IMR-90 (cell line): ENCODE data around the gene DPP10. TPM values are rescaled to one million over a fixed set of nuclear protein-coding genes. Genes with fewer than 3 reads are reported as not detected.

Experiments
- ATAC-seq: fragments of 200-7000 bp; cut with Tn5 transposase; 2 replicates; pipeline ENCODE4 v1.9.1; 2020; ENCODE audit warnings: low read depth, mild to moderate bottlenecking, moderate library complexity
- BruUV-seq: library from RNA; stranded (reverse); fragments of 400-500 nt; replicated peaks from 2 replicates; lab custom pipeline; 2021; lab: Mats Ljungman, UMichigan
- CTCF ChIA-PET: fragments of 300-600 bp; formaldehyde crosslinking; extraction: SDS; loops from one replicate; lab custom pipeline; 2021; ENCODE audit warnings: antibody characterized with exemption; lab: Yijun Ruan, JAX
- POLR2A ChIA-PET: fragments of 300-600 bp; sonication (Branson Sonifier 250); formaldehyde crosslinking; loops from one replicate; lab custom pipeline; 2022; ENCODE audit warnings: antibody characterized with exemption; ENCODE audit not compliant: unreplicated experiment; lab: Charles Lee
- DNase-seq: peaks from one replicate; pipeline ENCODE4 v3.0.0; 2013
- H2AFZ ChIP-seq: replicated peaks from 2 replicates; pipeline ENCODE3; 2013; ENCODE audit warnings: low read length, mild to moderate bottlenecking; ENCODE audit not compliant: poor library complexity
- H2AK5ac ChIP-seq: 2 replicates; pipeline ENCODE4 v1.6.1; 2013; ENCODE audit warnings: low read depth, low read length, inconsistent platforms
- H2AK9ac ChIP-seq: replicated peaks from 2 replicates; pipeline ENCODE3; 2013; ENCODE audit warnings: mild to moderate bottlenecking, low read depth, low read length, moderate library complexity; ENCODE audit not compliant: poor library complexity
- H2BK120ac ChIP-seq: 2 replicates; pipeline ENCODE4 v1.6.1; 2013; ENCODE audit warnings: low read depth, low read length, inconsistent platforms
- H2BK15ac ChIP-seq: 3 replicates; pipeline ENCODE4 v1.6.1; 2013; ENCODE audit warnings: low read depth, low read length, inconsistent platforms
- H2BK20ac ChIP-seq: 2 replicates; pipeline ENCODE4 v1.6.1; 2013; ENCODE audit warnings: low read depth, mild to moderate bottlenecking, inconsistent platforms, low read length, moderate library complexity
- H2BK5ac ChIP-seq: 2 replicates; pipeline ENCODE4 v1.6.1; 2013; ENCODE audit warnings: mild to moderate bottlenecking, low read depth, low read length, inconsistent platforms; ENCODE audit not compliant: poor library complexity, severe bottlenecking
- H3K14ac ChIP-seq: replicated peaks from 2 replicates; pipeline ENCODE4 v1.6.1; 2013; ENCODE audit warnings: low read depth, low read length, inconsistent platforms
- H3K18ac ChIP-seq: 2 replicates; pipeline ENCODE4 v1.6.1; 2013; ENCODE audit warnings: low read depth, low read length, control low read depth
- H3K23ac ChIP-seq: 2 replicates; pipeline ENCODE4 v1.6.1; 2013; ENCODE audit warnings: low read depth, low read length, inconsistent platforms
- H3K27ac ChIP-seq: 2 replicates; pipeline ENCODE4 v1.5.1; 2013; ENCODE audit warnings: mild to moderate bottlenecking, control low read depth, low read length; ENCODE audit not compliant: insufficient read depth
- H3K27me3 ChIP-seq: 2 replicates; pipeline ENCODE4 v1.6.1; 2013; ENCODE audit warnings: low read length; ENCODE audit not compliant: control insufficient read depth, insufficient read depth
- H3K36me3 ChIP-seq: 2 replicates; pipeline ENCODE4 v1.6.1; 2013; ENCODE audit warnings: low read length, mixed read lengths; ENCODE audit not compliant: control insufficient read depth, insufficient read depth
- H3K4ac ChIP-seq: 2 replicates; pipeline ENCODE4 v1.6.1; 2013; ENCODE audit warnings: low read depth, low read length, inconsistent platforms
- H3K4me1 ChIP-seq: 2 replicates; pipeline ENCODE4 v1.6.1; 2013; ENCODE audit warnings: low read length, mixed read lengths; ENCODE audit not compliant: control insufficient read depth, insufficient read depth
- H3K4me2 ChIP-seq: 2 replicates; pipeline ENCODE4 v1.6.1; 2013; ENCODE audit warnings: low read depth, mild to moderate bottlenecking, control low read depth, low read length, moderate library complexity
- H3K4me3 ChIP-seq: 2 replicates; pipeline ENCODE4 v1.5.1; 2013; ENCODE audit warnings: low read depth, mild to moderate bottlenecking, control low read depth, low read length, moderate library complexity; ENCODE audit not compliant: insufficient read depth
- H3K56ac ChIP-seq: 2 replicates; pipeline ENCODE4 v1.6.1; 2013; ENCODE audit warnings: low read length, inconsistent platforms; ENCODE audit not compliant: insufficient read depth; ENCODE audit errors: extremely low read depth
- H3K79me1 ChIP-seq, 2 experiments: 2 replicates each; pipeline ENCODE4 v1.6.1; 2013; ENCODE audit warnings: low read length in 2 of 2, inconsistent platforms in 1 of 2, low read depth in 1 of 2
- H3K9ac ChIP-seq: 2 replicates; pipeline ENCODE4 v1.6.1; 2013; ENCODE audit warnings: low read depth, low read length, control low read depth
- H3K9me1 ChIP-seq: 2 replicates; pipeline ENCODE4 v1.6.1; 2013; ENCODE audit warnings: low read length, inconsistent platforms; ENCODE audit not compliant: insufficient read depth
- H3K9me3 ChIP-seq: 2 replicates; pipeline ENCODE4 v1.6.1; 2013; ENCODE audit warnings: low read length; ENCODE audit not compliant: control insufficient read depth, insufficient read depth
- H4K20me1 ChIP-seq: 2 replicates; pipeline ENCODE4 v1.6.1; 2013; ENCODE audit warnings: low read length, inconsistent platforms; ENCODE audit not compliant: insufficient read depth
- H4K5ac ChIP-seq: 2 replicates; pipeline ENCODE4 v1.6.1; 2013; ENCODE audit warnings: mild to moderate bottlenecking, low read depth, low read length, control low read depth
- H4K8ac ChIP-seq, 2 experiments: 2 replicates each; pipeline ENCODE4 v1.6.1; 2013; ENCODE audit warnings: low read depth in 2 of 2, low read length in 2 of 2, control low read depth in 1 of 2, inconsistent platforms in 1 of 2
- H4K91ac ChIP-seq: 2 replicates; pipeline ENCODE4 v1.6.1; 2013; ENCODE audit warnings: low read depth, low read length, inconsistent platforms; ENCODE audit not compliant: insufficient read depth
- CEBPB ChIP-seq: IDR thresholded peaks from 2 replicates; pipeline ENCODE4 v1.6.1; 2012; ENCODE audit warnings: low read depth, low read length, improper control_type of control experiment
- CHD1 ChIP-seq: IDR thresholded peaks from 2 replicates; pipeline ENCODE4 v1.6.1; 2012; ENCODE audit warnings: low read depth, low read length, improper control_type of control experiment
- CTCF ChIP-seq: conservative IDR thresholded peaks from 2 replicates; pipeline ENCODE4 v1.5.1; 2012; ENCODE audit warnings: mild to moderate bottlenecking, low read depth, low read length, improper control_type of control experiment
- POLR2A ChIP-seq: IDR thresholded peaks from 2 replicates; pipeline ENCODE4 v1.6.1; 2012; ENCODE audit warnings: mild to moderate bottlenecking, low read depth, low read length
- RCOR1 ChIP-seq: IDR thresholded peaks from 2 replicates; pipeline ENCODE4 v1.6.1; 2012; ENCODE audit warnings: mild to moderate bottlenecking, low read length, improper control_type of control experiment; ENCODE audit not compliant: insufficient replicate concordance
- SMC3 ChIP-seq: fragments of 150-350 bp; IDR thresholded peaks from 2 replicates; pipeline ENCODE4 v1.6.1; 2016; ENCODE audit warnings: low read depth, mild to moderate bottlenecking, antibody characterized with exemption, low read length, moderate library complexity
- USF2 ChIP-seq: fragments of 150-350 bp; IDR thresholded peaks from 2 replicates; pipeline ENCODE4 v1.6.1; 2017; ENCODE audit warnings: mild to moderate bottlenecking, antibody characterized with exemption, low read length, low read depth
- WGBS, 2 experiments: methylation state at CpG; one replicate each; pipeline versions ENCODE4 v1.1.5 to v1.1.7; 2013; ENCODE audit warnings: missing lambda C conversion rate in 2 of 2; ENCODE audit not compliant: insufficient read length in 1 of 2; ENCODE audit errors: extremely low coverage in 2 of 2; 5-methylcytosine and 5-hydroxymethylcytosine counted together
- dilution Hi-C: fragments of 300-500 bp; cut with HindIII; formaldehyde crosslinking; loops from one replicate; pipeline ENCODE4 v1.14.3; 2018; ENCODE audit warnings: low sequenced_read_pairs; ENCODE audit not compliant: unreplicated experiment
- in situ Hi-C: fragments of 300-500 bp; cut with MboI; formaldehyde crosslinking; loops from 3 replicates; pipeline ENCODE4 v1.14.3; 2019; ENCODE audit warnings: low sequenced_read_pairs, inconsistent platforms, mixed read lengths
- intact Hi-C: fragments of 100-400 bp; cut with micrococcal nuclease; formaldehyde crosslinking; loops from 2 replicates; pipeline ENCODE4 v1.10.0; 2022
- polyA plus RNA-seq, 3 experiments: library from polyadenylated mRNA; depleted of rRNA; stranded (reverse); fragments of >200 nt; gene quantifications; 2 replicates each; pipeline ENCODE4 v1.2.3, GENCODE V29; 2012; ENCODE audit warnings: low replicate concordance in 1 of 3
- total RNA-seq: library from RNA; depleted of rRNA; stranded (reverse); fragments of >200 nt; gene quantifications from 2 replicates; pipeline ENCODE4 v1.2.3, GENCODE V29; 2012

Gene DPP10
- total and polyA plus RNA-seq, 2 of the 4 experiments (the other 2 are of a cell fraction) = not detected

- Histone ChIP-seq H3K9ac (no peak overlapping the region), H2BK120ac (no peak overlapping the region), H3K4me3 (no peak overlapping the region), H3K4me1 (no peaks in the 10 kb centered on the region), H4K20me1 (no peaks in the 10 kb centered on the region), H3K79me1 (no peaks in the 10 kb centered on the region), H3K56ac (no peak overlapping the region), H3K9me1 (no peaks in the 10 kb centered on the region), H3K14ac (no peak overlapping the region), H3K23ac (no peak overlapping the region), H4K8ac (no peak overlapping the region), H4K91ac (no peak overlapping the region), H3K36me3 (no peaks in the 10 kb centered on the region), H3K4ac (no peak overlapping the region), H3K4me2 (no peak overlapping the region), H2BK20ac (no peak overlapping the region), H2AK5ac (no peak overlapping the region), H2AFZ (no peak overlapping the region), H4K5ac (no peak overlapping the region), H2BK5ac (no peak overlapping the region), H3K27ac (no peak overlapping the region), H2BK15ac (no peak overlapping the region), H2AK9ac (no peak overlapping the region), H3K27me3 (no peaks in the 10 kb centered on the region), H3K9me3 (no peaks in the 10 kb centered on the region; the same call in 1 of the 2 replicates), H3K18ac (no peak overlapping the region)
- ATAC-seq (no peak), DNase-seq (no peak)
- intact Hi-C loops = no loop called here
- WGBS, 2 experiments = no CpG with 5 or more reads among the region's 2 CpGs
- in situ Hi-C loops = no loop called here
- BruUV-seq = no TSS peak
- ChIA-PET CTCF (no interaction called here), POLR2A (no interaction called here)
- dilution Hi-C loops = no loop called here
- TF ChIP-seq CEBPB = no peak
- no peak for TF ChIP-seq CTCF
- no peak for TF ChIP-seq USF2
- TF ChIP-seq SMC3 = no peak
- no peak for TF ChIP-seq RCOR1
- no peak for TF ChIP-seq CHD1
- no peak for TF ChIP-seq POLR2A
Measured at GRCh38 chr2:115057473-115057872, 615.0 kb downstream of the DPP10 start.
